Activated CD4-positive, alpha-beta memory T cell treated with anti-CD3 and anti-CD28 coated beads for 36 hours (primary cell): ENCODE measurements around the gene GPR68. TPM values are rescaled to one million over a fixed set of nuclear protein-coding genes. Genes with fewer than 3 reads are reported as not detected.

Experiments used
- CTCF ChIA-PET: fragments of 350-600 bp; sonication (Branson Sonifier 250); formaldehyde crosslinking; loops from one replicate; lab custom pipeline; 2021; ENCODE audit warnings: antibody characterized with exemption, inconsistent platforms; lab: Charles Lee
- POLR2A ChIA-PET: fragments of 350-600 bp; sonication (Branson Sonifier 250); formaldehyde crosslinking; loops from one replicate; lab custom pipeline; 2021; ENCODE audit warnings: antibody characterized with exemption; lab: Charles Lee
- DNase-seq: peaks from one replicate; pipeline ENCODE4 v3.0.0-alpha.2; 2020
- H3K27ac Mint-ChIP-seq: one replicate; pipeline ENCODE4 v1.8.0; 2021; ENCODE audit warnings: mixed read lengths
- H3K27me3 Mint-ChIP-seq: one replicate; pipeline ENCODE4 v1.8.0; 2021; ENCODE audit warnings: mixed read lengths
- H3K36me3 Mint-ChIP-seq: one replicate; pipeline ENCODE4 v1.8.0; 2021; ENCODE audit warnings: mixed read lengths
- H3K4me1 Mint-ChIP-seq: one replicate; pipeline ENCODE4 v1.8.0; 2021; ENCODE audit warnings: low read depth, mixed read lengths
- H3K4me3 Mint-ChIP-seq: one replicate; pipeline ENCODE4 v1.8.0; 2021; ENCODE audit warnings: mild to moderate bottlenecking, mixed read lengths
- H3K9me3 Mint-ChIP-seq: one replicate; pipeline ENCODE4 v1.8.0; 2021; ENCODE audit warnings: mixed read lengths
- intact Hi-C: fragments of 100-400 bp; cut with micrococcal nuclease; formaldehyde crosslinking; loops from one replicate; pipeline ENCODE4 v1.15.1; 2023
- total RNA-seq, 2 experiments: library from RNA; stranded (reverse); gene quantifications; one replicate each; pipeline ENCODE4 v1.2.3, GENCODE V29; 2021

GPR68 gene
- total RNA-seq, 2 experiments from 2014 or later, result 6.5 to 6.9 TPM

GRCh38 chr14:91238661-91239060, 5.8 kb downstream of the GPR68 start:
- H3K36me3 Mint-ChIP-seq, result peaks cover 28% of the 10 kb centered on the region
- ChIA-PET CTCF (interaction anchor here (0.9 to 2.1 kb wide), 3 partner anchors 11 to 62 kb away, joined by 3 to 9 read pairs (median 6); no protein-coding TSS in a partner anchor), POLR2A (interaction anchor here (0.7 to 2.0 kb wide), 2 partner anchors 8 to 10 kb away, joined by 3 to 11 read pairs; no protein-coding TSS in a partner anchor)
- no peaks in the 10 kb centered on the region for H3K27me3 Mint-ChIP-seq
- no peaks in the 10 kb centered on the region for H3K9me3 Mint-ChIP-seq
- H3K4me3 Mint-ChIP-seq, result no peak overlapping the region
- no peak for DNase-seq
- peaks cover 78% of the 10 kb centered on the region for H3K4me1 Mint-ChIP-seq
- intact Hi-C loops, result no loop called here
- H3K27ac Mint-ChIP-seq, result peak overlapping the region; percentile 31

DNA sequence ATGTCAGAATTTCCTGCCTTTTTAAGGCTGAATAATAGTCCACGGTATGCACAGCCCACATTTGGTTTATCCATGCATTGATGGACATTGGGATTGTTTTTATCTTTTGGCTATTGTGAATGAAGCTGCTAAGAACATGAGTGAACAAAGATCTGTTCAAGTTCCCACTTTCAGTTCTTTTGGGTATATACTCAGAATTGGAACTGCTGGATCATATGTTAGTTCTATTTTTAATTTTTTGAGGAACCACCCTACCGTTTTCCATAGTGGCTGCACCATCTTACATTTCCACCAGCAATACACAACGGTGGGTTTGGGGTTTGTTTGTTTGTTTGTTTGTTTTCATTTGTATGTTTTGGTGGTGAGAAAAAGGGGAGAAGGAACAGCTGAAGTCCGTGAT, 6.4 kb downstream of the GPR68 start:
- Mint-ChIP-seq H3K4me3 (no peak overlapping the region), H3K4me1 (peaks cover 74% of the 10 kb centered on the region), H3K9me3 (no peaks in the 10 kb centered on the region)

GRCh38 chr14:91237219-91237618, 7.3 kb downstream of the GPR68 start:
- H3K27me3 Mint-ChIP-seq, result no peaks in the 10 kb centered on the region
- H3K36me3 Mint-ChIP-seq, result peaks cover 26% of the 10 kb centered on the region
- intact Hi-C loops, result no loop called here
- CTCF ChIA-PET, result no interaction called here
- H3K9me3 Mint-ChIP-seq, result no peaks in the 10 kb centered on the region
- H3K4me3 Mint-ChIP-seq, result no peak overlapping the region
- no peak for DNase-seq
- H3K27ac Mint-ChIP-seq, result no peak overlapping the region
- POLR2A ChIA-PET, result no interaction called here
- peaks cover 74% of the 10 kb centered on the region for H3K4me1 Mint-ChIP-seq

More for the DNA sequence above, 6.4 kb downstream of the GPR68 start:
- intact Hi-C loops, result no loop called here
- H3K27me3 Mint-ChIP-seq, result no peaks in the 10 kb centered on the region
- ChIA-PET CTCF (interaction anchor here (1.8 to 2.1 kb wide), 2 partner anchors 10 to 61 kb away, joined by 6 to 9 read pairs; no protein-coding TSS in a partner anchor), POLR2A (interaction anchor here (0.6 to 2.0 kb wide), 2 partner anchors 10 to 101 kb away, joined by 3 to 11 read pairs; no protein-coding TSS in a partner anchor)
- peaks cover 27% of the 10 kb centered on the region for H3K36me3 Mint-ChIP-seq
- H3K27ac Mint-ChIP-seq, result peak overlapping the region; percentile 31
- no peak for DNase-seq

GRCh38 chr14:91235841-91236240, 8.7 kb downstream of the GPR68 start:
- CTCF ChIA-PET, result no interaction called here
- Mint-ChIP-seq H3K9me3 (peaks cover 6% of the 10 kb centered on the region), H3K27me3 (no peaks in the 10 kb centered on the region), H3K36me3 (peaks cover 32% of the 10 kb centered on the region), H3K4me1 (peaks cover 74% of the 10 kb centered on the region), H3K4me3 (no peak overlapping the region), H3K27ac (peak overlapping the region; percentile 29)
- POLR2A ChIA-PET, result interaction anchor here (1.8 kb wide), 1 partner anchor 17 kb away, joined by 4 read pairs; no protein-coding TSS in a partner anchor
- DNase-seq, result no peak
- intact Hi-C loops, result no loop called here

DNA sequence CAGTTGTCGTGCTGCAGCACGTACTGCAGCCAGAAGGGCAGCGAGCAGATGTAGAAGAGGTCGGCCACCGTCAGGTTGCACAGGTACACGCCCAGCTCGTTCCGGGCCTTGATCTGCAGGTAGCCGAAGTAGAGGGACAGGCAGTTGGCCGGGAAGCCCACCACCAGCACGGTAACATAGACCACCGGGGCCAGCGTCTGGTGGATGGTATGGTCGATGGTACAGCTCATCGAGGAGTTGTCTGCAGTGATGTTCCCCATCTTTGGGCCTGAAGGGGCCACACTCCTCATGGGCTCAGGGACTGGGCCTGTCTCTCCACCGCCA, 9.8 kb downstream of the GPR68 start:
- peaks cover 75% of the 10 kb centered on the region for H3K4me1 Mint-ChIP-seq
- intact Hi-C loops, result no loop called here
- peaks cover 9% of the 10 kb centered on the region for H3K9me3 Mint-ChIP-seq
- DNase-seq, result no peak
- no peak overlapping the region for H3K4me3 Mint-ChIP-seq
- no peaks in the 10 kb centered on the region for H3K27me3 Mint-ChIP-seq
- ChIA-PET CTCF (no interaction called here), POLR2A (interaction anchor here (1.8 to 4.6 kb wide), 2 partner anchors 9 to 18 kb away, joined by 4 to 25 read pairs; partner anchors contain the start of gene GPR68)
- H3K27ac Mint-ChIP-seq, result peak overlapping the region; percentile 53
- peaks cover 38% of the 10 kb centered on the region for H3K36me3 Mint-ChIP-seq

DNA sequence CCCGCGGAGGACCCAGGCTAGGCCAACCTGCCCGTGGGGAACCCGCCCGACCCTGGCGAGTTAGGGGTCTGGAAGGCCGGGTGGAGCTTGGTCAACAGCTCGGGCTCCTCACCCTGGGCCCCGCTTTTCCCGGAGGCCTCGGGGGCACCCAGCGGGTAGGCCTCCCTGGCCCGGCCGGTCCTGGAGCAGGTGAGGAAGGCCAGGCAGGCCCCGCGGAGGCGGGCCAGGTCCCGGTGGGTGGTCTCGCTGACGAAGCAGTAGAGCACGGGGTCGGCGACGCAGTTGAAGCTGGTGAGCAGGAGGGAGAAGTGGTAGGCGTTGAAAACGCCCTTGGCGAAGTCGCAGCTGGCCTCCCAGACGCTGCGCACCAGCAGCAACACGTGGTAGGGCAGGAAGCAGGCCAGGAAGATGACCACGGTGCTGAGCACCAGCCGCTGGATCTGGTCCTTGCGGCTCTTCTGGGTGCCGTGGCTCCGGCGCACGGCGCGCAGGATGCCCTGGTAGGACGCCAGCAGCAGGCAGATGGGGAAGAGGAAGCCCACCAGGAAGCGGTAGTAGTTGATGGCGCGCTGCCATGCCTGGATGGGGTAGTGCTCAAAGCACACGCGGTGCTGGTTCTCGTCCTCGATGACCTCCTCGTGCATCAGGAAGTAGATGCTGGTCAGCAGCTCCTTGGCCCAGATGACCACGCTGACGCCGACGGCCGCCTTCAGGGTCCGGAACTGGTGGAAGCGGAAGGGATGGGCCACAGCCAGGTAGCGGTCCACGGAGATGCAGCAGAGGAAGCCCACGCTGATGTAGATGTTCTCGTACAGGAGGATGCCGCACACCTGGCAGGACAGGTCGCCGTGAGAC, 10.3 kb downstream of the GPR68 start:
- ChIA-PET CTCF (no interaction called here), POLR2A (interaction anchor here (1.8 to 4.6 kb wide), 2 partner anchors 9 to 18 kb away, joined by 4 to 25 read pairs; partner anchors contain the start of gene GPR68)
- H3K27ac Mint-ChIP-seq, result peak overlapping the region; percentile 53
- H3K4me3 Mint-ChIP-seq, result no peak overlapping the region
- peaks cover 35% of the 10 kb centered on the region for H3K36me3 Mint-ChIP-seq
- no peak for DNase-seq
- H3K27me3 Mint-ChIP-seq, result no peaks in the 10 kb centered on the region
- H3K9me3 Mint-ChIP-seq, result peaks cover 9% of the 10 kb centered on the region
- intact Hi-C loops, result no loop called here
- peaks cover 75% of the 10 kb centered on the region for H3K4me1 Mint-ChIP-seq

DNA sequence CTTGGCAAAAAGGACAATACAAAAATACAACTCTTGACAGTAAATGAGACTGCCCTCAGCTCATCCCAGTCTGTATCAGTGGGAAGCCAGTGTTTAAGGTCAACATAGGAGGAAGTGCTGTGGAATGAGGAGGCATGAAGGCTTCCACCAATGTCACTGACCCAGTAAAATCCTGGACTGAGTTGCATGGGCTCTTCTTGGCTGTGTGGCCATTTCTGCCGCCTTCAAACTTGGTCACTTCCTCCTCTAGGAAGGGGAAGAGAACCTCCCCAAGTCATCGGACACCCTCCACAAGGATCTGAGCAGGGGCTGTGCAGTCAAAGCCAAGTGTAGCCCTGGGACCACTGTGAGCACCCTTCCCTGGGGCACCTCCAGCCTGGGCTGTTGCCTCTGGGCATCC, 11.9 kb downstream of the GPR68 start:
- DNase-seq, result no peak
- Mint-ChIP-seq H3K4me1 (peaks cover 74% of the 10 kb centered on the region), H3K9me3 (peaks cover 9% of the 10 kb centered on the region), H3K4me3 (no peak overlapping the region), H3K27ac (peak overlapping the region; percentile 94), H3K36me3 (peaks cover 31% of the 10 kb centered on the region), H3K27me3 (no peaks in the 10 kb centered on the region)
- intact Hi-C loops, result no loop called here
- CTCF ChIA-PET, result no interaction called here
- POLR2A ChIA-PET, result interaction anchor here (4.6 kb wide), 1 partner anchor 11 kb away, joined by 25 read pairs; the partner anchor contains the start of gene GPR68

DNA sequence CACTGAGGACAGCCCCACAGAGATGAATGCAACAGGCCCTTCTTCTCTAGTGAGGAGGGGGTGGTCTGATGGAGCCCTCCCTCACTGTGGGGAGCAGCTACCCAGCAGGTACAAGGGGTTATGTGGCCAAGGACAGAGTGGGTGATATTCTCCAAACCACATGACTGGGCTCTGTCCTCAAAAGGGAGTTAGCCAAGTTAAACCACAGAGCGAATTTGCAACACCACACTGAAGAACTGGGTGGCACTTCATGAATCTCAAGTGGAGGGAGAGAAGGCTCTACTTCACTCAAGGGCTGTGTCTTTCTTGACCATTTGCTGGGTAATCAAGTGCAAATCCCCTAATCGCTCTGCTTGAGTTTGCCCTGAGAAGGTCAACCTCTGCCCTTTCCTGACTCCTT, 12.5 kb downstream of the GPR68 start:
- ChIA-PET POLR2A (interaction anchor here (4.6 kb wide), 1 partner anchor 12 kb away, joined by 25 read pairs; the partner anchor contains the start of gene GPR68), CTCF (interaction anchor here (0.7 kb wide), 1 partner anchor 11 kb away, joined by 3 read pairs; no protein-coding TSS in a partner anchor)
- no peaks in the 10 kb centered on the region for H3K27me3 Mint-ChIP-seq
- H3K27ac Mint-ChIP-seq, result peak overlapping the region; percentile 94
- peaks cover 31% of the 10 kb centered on the region for H3K36me3 Mint-ChIP-seq
- H3K4me3 Mint-ChIP-seq, result no peak overlapping the region
- intact Hi-C loops, result no loop called here
- H3K4me1 Mint-ChIP-seq, result peaks cover 76% of the 10 kb centered on the region
- DNase-seq, result no peak
- peaks cover 9% of the 10 kb centered on the region for H3K9me3 Mint-ChIP-seq

DNA sequence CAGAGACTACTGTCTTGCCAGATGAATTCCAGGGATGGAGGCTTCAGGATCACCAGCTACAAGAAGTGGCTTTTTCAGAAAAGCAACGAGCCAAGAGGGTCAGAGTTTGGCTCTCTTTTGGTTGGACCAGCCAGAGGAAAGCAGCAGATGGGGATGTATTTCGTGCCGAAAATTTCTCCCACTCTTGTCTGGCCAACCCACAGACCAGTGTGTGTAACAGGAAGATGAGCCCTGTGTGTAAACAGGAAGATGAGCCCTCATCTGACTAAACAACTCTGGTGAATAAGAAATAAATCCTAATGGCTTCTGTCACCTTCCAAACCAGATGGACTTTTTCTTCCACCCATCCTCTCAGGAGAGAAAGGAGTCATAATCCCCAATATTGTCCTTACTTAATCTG, 13.1 kb downstream of the GPR68 start:
- no peak for DNase-seq
- Mint-ChIP-seq H3K9me3 (peaks cover 9% of the 10 kb centered on the region), H3K27me3 (no peaks in the 10 kb centered on the region), H3K36me3 (peaks cover 31% of the 10 kb centered on the region), H3K4me1 (peaks cover 82% of the 10 kb centered on the region), H3K27ac (peak overlapping the region; percentile 94), H3K4me3 (peak overlapping the region; percentile 71)
- intact Hi-C loops, result no loop called here
- POLR2A ChIA-PET, result interaction anchor here (4.6 kb wide), 1 partner anchor 12 kb away, joined by 25 read pairs; the partner anchor contains the start of gene GPR68
- CTCF ChIA-PET, result interaction anchor here (0.7 kb wide), 1 partner anchor 12 kb away, joined by 3 read pairs; no protein-coding TSS in a partner anchor

DNA sequence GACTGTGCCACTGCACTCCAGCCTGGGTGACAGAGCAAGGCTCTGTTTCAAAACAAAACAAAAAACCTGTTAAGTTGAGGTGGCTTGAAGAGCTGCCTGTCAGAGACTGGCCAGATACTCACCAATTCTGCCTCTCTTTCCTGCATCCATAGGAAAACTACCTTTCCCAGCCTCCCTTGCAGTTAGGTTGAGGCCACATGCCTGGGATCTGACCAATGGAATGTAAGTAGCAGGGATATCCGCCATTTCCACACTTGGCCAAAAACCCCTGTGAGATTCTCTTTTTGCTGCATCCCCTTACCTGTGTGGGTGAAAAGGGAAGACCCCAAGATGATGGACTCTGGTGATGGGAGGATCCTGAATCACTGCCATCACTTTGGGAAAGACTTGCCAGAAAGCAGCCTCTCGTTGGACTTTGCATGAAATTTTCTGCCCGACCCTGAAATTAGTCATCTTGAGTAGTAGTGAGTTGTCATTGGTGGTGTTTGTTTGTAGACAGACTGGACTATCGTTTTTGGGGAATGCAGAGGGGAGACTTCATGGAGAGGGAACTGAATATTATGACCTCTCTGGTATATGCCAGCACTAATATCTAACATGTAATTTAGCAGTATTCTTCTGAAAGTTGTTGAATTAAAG, 14.0 kb downstream of the GPR68 start:
- peaks cover 85% of the 10 kb centered on the region for H3K4me1 Mint-ChIP-seq
- intact Hi-C loops, result loop anchor here (1.0 kb wide), 1 partner anchor 186 kb away; no protein-coding TSS in a partner anchor
- H3K4me3 Mint-ChIP-seq, result peak overlapping the region; percentile 71
- ChIA-PET CTCF (interaction anchor here (4.6 kb wide), 1 partner anchor 13 kb away, joined by 71 read pairs; the partner anchor contains the start of gene GPR68), POLR2A (interaction anchor here (0.6 to 5.5 kb wide), 6 partner anchors 8 to 115 kb away, joined by 3 to 325 read pairs (median 3); partner anchors contain the start of gene GPR68)
- DNase-seq, result peak; percentile 49
- peaks cover 38% of the 10 kb centered on the region for H3K36me3 Mint-ChIP-seq
- no peaks in the 10 kb centered on the region for H3K27me3 Mint-ChIP-seq
- peak overlapping the region; percentile 94 for H3K27ac Mint-ChIP-seq
- H3K9me3 Mint-ChIP-seq, result peaks cover 9% of the 10 kb centered on the region

- peak; percentile 86 for DNase-seq
- POLR2A ChIA-PET, result interaction anchor here (0.6 to 5.5 kb wide), 5 partner anchors 9 to 115 kb away, joined by 3 to 325 read pairs (median 3); partner anchors contain the start of gene GPR68
- Mint-ChIP-seq H3K36me3 (peaks cover 43% of the 10 kb centered on the region), H3K9me3 (peaks cover 9% of the 10 kb centered on the region), H3K27ac (peak overlapping the region; percentile 94), H3K27me3 (no peaks in the 10 kb centered on the region), H3K4me1 (peaks cover 91% of the 10 kb centered on the region), H3K4me3 (peak overlapping the region; percentile 71)
- intact Hi-C loops, result loop anchor here (1.0 to 5.0 kb wide), 5 partner anchors 33 to 637 kb away; partner anchors contain the start of genes RPS6KA5 and TC2N
- CTCF ChIA-PET, result interaction anchor here (1.0 to 4.6 kb wide), 4 partner anchors 14 to 52 kb away, joined by 3 to 71 read pairs (median 18); partner anchors contain the start of gene GPR68
Measured at GRCh38 chr14:91229743-91230200, 14.7 kb downstream of the GPR68 start.
